ENCODE measurements around the gene FBXL17. TPM values are rescaled to one million over a fixed set of nuclear protein-coding genes. Genes with fewer than 3 reads are reported as not detected.

FBXL17 gene
- total RNA-seq, 1 experiment from 2014 or later, result 11.6 TPM

DNA sequence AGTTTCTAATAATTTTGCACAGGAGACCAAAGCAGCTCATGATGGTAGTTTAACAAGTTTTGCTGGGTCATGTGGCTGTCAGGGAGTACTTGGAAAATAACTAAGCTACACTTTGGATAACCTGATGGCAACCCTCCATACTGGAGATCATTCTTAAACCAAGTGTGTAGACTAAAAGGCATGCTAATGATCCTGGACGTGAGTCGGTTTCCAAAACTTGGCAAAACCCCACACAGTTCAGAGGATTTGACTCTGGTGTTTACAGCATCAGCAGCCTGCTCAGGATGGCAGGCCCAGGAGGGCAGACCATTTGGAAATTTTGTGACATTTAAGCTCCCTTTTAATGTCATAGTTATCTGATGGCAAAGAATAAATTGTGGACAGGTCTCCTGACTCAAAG, 514.6 kb downstream of the FBXL17 start:
- DNase-seq, result no peak
- Histone ChIP-seq H3K4me3 (ENCODE audit: low read depth, low read length) (no peak overlapping the region), H3K27me3 (replicated peaks; ENCODE audit: control insufficient read depth, insufficient read depth, low read length) (no peaks in the 10 kb centered on the region), H3K36me3 (ENCODE audit: control insufficient read depth, insufficient read depth, low read length) (no peaks in the 10 kb centered on the region), H3K9me3 (no peaks in the 10 kb centered on the region), H3K4me1 (no peaks in the 10 kb centered on the region)
- Mint-ChIP-seq H3K4me1 (ENCODE audit: low read depth, unreplicated experiment) (peaks cover 10% of the 10 kb centered on the region), H3K27ac (ENCODE audit: unreplicated experiment) (no peak overlapping the region), H3K36me3 (ENCODE audit: insufficient read depth, unreplicated experiment) (peaks cover 5% of the 10 kb centered on the region), H3K9me3 (ENCODE audit: unreplicated experiment) (no peaks in the 10 kb centered on the region), H3K4me3 (ENCODE audit: unreplicated experiment) (no peak overlapping the region), H3K27me3 (ENCODE audit: insufficient read depth, unreplicated experiment) (no peaks in the 10 kb centered on the region)
- intact Hi-C loops (cut with micrococcal nuclease; ENCODE audit: unreplicated experiment), result no loop called here
- TF ChIP-seq, protein P1, sequence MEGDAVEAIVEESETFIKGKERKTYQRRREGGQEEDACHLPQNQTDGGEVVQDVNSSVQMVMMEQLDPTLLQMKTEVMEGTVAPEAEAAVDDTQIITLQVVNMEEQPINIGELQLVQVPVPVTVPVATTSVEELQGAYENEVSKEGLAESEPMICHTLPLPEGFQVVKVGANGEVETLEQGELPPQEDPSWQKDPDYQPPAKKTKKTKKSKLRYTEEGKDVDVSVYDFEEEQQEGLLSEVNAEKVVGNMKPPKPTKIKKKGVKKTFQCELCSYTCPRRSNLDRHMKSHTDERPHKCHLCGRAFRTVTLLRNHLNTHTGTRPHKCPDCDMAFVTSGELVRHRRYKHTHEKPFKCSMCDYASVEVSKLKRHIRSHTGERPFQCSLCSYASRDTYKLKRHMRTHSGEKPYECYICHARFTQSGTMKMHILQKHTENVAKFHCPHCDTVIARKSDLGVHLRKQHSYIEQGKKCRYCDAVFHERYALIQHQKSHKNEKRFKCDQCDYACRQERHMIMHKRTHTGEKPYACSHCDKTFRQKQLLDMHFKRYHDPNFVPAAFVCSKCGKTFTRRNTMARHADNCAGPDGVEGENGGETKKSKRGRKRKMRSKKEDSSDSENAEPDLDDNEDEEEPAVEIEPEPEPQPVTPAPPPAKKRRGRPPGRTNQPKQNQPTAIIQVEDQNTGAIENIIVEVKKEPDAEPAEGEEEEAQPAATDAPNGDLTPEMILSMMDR (IDR thresholded peaks at IDR 0.05; ENCODE audit: insufficient read depth in 1 of 2, low read depth in 1 of 2, low read length in 1 of 2, severe bottlenecking in 1 of 2, unreplicated experiment in 1 of 2), result no peak
- ChIA-PET CTCF (no interaction called here), POLR2A (no interaction called here)
- BruUV-seq (replicated peaks), result no TSS peak

DNA sequence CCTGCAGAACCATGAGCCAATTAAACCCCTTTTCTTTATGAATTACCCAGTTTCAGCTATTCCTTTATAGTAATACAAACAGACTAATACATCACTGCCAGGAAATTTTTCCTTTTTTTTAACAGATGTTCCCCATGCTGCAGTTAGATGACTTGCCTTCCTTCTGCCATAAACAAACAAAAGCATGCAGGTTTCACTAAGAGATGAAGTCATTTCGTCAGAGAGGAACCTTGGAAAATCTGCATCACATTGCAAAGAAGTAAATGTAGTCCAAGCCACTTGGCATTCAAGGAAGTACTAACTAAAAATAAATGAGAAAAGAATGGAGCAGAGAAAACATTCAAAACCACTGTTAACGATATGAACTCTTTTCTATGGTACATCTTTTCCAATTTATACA, 517.1 kb downstream of the FBXL17 start:
- TF ChIP-seq, protein P1 (IDR thresholded peaks at IDR 0.05; ENCODE audit: insufficient read depth in 1 of 2, low read depth in 1 of 2, low read length in 1 of 2, severe bottlenecking in 1 of 2, unreplicated experiment in 1 of 2), result no peak

DNA sequence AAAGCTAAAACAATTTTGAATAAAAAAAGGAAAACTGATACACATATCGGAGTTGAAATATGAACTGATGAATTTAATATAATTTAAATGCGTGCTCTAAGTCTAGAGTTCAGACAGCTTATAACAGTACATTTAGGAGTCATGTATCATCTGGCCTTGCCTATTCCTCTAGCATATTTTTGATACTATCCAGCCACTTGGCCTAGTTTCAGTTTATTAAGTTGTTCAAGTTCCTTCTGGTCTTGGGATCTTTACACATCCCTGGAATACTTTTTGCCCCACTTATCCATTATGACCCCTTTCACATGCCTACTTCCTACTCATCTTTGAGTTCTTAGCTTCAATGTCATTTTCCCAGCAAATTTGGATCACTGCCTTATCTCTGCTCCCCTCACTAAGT, 518.8 kb downstream of the FBXL17 start:
- Histone ChIP-seq H3K27me3 (replicated peaks; ENCODE audit: control insufficient read depth, insufficient read depth, low read length) (no peaks in the 10 kb centered on the region), H3K9me3 (no peaks in the 10 kb centered on the region), H3K36me3 (ENCODE audit: control insufficient read depth, insufficient read depth, low read length) (no peaks in the 10 kb centered on the region), H3K4me3 (ENCODE audit: low read depth, low read length) (no peak overlapping the region), H3K4me1 (no peaks in the 10 kb centered on the region)
- no peaks in the 10 kb centered on the region for H3K4me1 Mint-ChIP-seq (ENCODE audit: low read depth, unreplicated experiment)
- H3K27ac Mint-ChIP-seq (ENCODE audit: unreplicated experiment), result no peak overlapping the region
- no peaks in the 10 kb centered on the region for H3K27me3 Mint-ChIP-seq (ENCODE audit: insufficient read depth, unreplicated experiment)
- H3K4me3 Mint-ChIP-seq (ENCODE audit: unreplicated experiment), result no peak overlapping the region
- intact Hi-C loops (cut with micrococcal nuclease; ENCODE audit: unreplicated experiment), result loop anchor here (5.0 kb wide), 1 partner anchor 81 kb away; no protein-coding TSS in a partner anchor
- H3K9me3 Mint-ChIP-seq (ENCODE audit: unreplicated experiment), result no peaks in the 10 kb centered on the region
- BruUV-seq (replicated peaks), result no TSS peak
- CTCF ChIA-PET, result no interaction called here
- POLR2A ChIA-PET, result no interaction called here
- TF ChIP-seq, protein P1 (IDR thresholded peaks at IDR 0.05; ENCODE audit: insufficient read depth in 1 of 2, low read depth in 1 of 2, low read length in 1 of 2, severe bottlenecking in 1 of 2, unreplicated experiment in 1 of 2), result no peak
- no peak for DNase-seq
- H3K36me3 Mint-ChIP-seq (ENCODE audit: insufficient read depth, unreplicated experiment), result peaks cover 5% of the 10 kb centered on the region

More for the DNA sequence above, 517.1 kb downstream of the FBXL17 start:
- ChIA-PET POLR2A (no interaction called here), CTCF (no interaction called here)
- intact Hi-C loops (cut with micrococcal nuclease; ENCODE audit: unreplicated experiment), result loop anchor here (5.0 kb wide), 1 partner anchor 82 kb away; no protein-coding TSS in a partner anchor
- H3K27me3 ChIP-seq (replicated peaks; ENCODE audit: control insufficient read depth, insufficient read depth, low read length), result no peaks in the 10 kb centered on the region
- Mint-ChIP-seq H3K27me3 (ENCODE audit: insufficient read depth, unreplicated experiment) (no peaks in the 10 kb centered on the region), H3K4me1 (ENCODE audit: low read depth, unreplicated experiment) (peaks cover 7% of the 10 kb centered on the region), H3K27ac (ENCODE audit: unreplicated experiment) (no peak overlapping the region), H3K9me3 (ENCODE audit: unreplicated experiment) (no peaks in the 10 kb centered on the region), H3K4me3 (ENCODE audit: unreplicated experiment) (no peak overlapping the region), H3K36me3 (ENCODE audit: insufficient read depth, unreplicated experiment) (peaks cover 5% of the 10 kb centered on the region)
- H3K36me3 ChIP-seq (ENCODE audit: control insufficient read depth, insufficient read depth, low read length), result no peaks in the 10 kb centered on the region
- no TSS peak for BruUV-seq (replicated peaks)
- no peak overlapping the region for H3K4me3 ChIP-seq (ENCODE audit: low read depth, low read length)
- no peaks in the 10 kb centered on the region for H3K4me1 ChIP-seq
- DNase-seq, result no peak
- H3K9me3 ChIP-seq, result no peaks in the 10 kb centered on the region

Measured in Caco-2 (cell line).